Left forelimb (tissue), 1 donor: ENCODE measurements around the gene ENTPD1.
"Not testable (repeated sequence)": the region's sequence is repeated elsewhere in the genome, so short reads cannot be mapped to it uniquely, and the experiment has no call there.

Experiments
- DNase-seq: peaks from one replicate; pipeline ENCODE4 v3.0.0-alpha.2; 2018; ENCODE audit warnings: low spot score

The ENTPD1 gene

DNA sequence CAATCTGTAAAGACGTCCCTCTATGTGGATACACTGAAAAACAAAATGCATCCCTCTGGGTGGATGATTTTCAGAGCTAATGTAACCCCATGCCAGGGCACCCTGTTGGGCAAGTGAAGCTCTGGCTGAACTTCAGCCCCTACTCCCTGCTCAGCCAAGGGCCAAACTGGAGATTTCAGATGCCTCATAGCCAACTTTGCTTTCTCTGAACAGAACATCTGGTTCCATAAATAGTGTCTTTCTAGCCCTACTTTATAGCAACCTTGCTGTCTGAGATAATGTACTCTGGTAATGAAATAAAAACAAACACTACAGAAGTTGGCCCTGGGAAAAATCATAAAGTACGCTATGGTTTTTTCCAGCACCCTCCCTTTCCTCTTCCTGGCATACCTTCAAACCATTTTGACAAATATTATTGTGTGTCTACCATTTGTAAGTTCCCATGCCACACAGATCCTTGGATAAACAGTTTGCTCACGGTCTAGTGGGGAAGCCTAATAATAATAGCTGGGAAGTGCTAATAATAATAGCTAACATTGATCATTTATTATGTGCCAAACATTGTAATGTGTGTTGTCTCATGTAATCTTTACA, 3.4 kb downstream of the ENTPD1 start:
- DNase-seq, result no peak

DNA sequence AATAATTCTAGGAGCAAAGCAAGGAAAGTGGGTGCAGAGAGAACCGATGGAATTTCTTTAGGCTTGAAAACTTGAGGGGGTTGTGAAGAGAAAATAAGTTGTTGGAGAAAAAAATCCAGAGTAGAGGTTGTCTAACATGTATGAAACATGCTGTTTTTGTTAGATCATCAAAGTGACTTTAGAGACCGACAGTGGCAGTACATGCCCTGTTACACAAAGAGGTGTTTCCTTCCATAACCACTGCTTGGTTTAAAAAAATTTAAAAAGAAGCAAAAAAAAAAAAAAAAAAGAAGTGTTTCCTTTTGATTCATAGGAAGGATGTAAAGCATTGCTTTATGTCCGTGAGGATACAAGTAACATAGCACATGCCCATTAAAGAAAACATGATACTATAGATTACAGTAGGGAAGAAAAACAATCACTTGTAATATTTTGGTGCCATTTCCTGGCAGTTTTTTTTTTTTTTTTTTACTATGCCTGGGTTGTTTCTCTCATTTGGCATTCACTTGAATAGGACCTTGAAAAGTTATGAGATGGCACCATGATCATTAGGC, 6.1 kb downstream of the ENTPD1 start:
- no peak for DNase-seq

DNA sequence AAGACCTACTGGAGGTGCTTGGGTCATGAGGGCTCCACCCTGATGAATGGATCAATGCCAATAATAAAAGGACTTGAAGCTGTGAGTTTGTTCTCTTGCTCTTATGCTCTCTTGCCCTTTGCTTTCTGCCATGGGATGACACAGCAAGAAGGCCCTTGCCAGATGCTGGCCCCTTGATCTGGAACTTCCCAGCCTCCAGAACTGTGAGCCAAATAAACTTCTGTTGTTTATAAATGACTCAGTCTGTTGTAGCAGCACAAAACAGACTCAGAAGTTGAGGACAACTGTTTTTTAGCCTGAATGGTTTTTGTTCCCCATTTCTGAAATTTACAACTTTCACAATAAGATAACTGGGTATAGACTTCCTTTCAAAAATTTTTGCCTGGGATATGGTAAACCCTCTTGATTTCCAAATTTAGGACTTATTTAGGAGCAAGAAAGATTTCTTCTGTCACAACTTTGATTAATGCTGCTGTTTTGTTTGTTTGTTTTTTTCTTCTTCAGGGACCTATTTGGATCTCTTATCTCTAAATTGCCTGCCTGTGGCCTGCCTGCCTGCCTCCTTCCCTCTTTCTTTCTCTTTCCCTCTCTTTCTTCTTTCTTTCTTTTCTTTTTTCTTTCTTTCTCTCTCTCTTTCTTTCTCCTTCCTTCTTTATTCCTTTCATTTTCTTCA, 12.1 kb downstream of the ENTPD1 start:
- DNase-seq, result no peak

DNA sequence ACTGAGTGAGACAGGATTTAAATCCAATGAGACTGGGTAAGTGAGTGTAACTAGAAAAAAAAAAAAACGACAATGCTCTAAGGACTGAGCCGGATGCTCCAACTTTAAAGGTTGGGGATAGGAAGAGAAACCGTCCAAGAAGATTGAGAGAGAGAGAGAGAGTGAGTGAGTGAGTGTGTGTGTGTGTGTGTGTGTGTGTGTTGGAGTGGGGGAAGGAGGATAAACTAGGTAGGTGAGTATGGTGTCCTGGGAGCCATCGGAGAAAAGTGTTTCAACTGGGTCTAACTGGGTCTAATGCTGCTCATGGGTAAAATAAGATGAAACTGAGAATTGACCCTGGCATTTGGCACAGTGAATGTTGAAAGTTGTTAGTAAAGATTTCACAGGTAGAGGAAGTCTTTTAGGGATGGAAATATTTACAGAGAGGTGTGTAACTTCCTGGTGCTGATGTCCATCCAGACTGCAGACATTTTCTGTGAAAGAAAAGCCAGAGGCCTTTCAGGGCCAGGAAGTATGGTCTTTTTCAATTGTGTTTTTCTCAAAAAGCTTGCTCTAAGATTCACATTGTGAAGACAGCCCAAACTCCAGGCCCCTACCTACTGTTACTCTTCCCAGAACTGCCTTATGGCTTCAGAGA, 14.2 kb downstream of the ENTPD1 start:
- DNase-seq, result no peak

DNA sequence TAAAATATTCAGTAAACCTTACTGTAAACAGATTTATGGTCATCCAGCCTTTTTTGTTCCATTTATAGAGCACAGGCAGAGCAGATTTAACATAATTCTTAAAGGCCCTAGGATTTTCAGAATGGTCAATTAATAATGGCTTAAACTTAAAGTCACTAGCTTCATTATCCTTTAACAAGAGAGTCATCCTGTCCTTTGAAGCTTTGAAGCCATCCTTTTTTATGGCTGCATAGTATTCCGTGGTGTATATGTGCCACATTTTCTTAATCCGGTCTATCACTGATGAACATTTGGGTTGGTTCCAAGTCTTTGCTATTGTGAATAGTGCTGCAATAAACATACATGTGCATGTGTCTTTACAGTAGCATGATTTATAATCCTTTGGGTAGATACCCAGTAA, 17.5 kb downstream of the ENTPD1 start:
- not testable (repeated sequence) for DNase-seq

GRCh38 chr10:95777638-95778037, 21.7 kb downstream of the ENTPD1 start:
- not testable (repeated sequence) for DNase-seq

DNA sequence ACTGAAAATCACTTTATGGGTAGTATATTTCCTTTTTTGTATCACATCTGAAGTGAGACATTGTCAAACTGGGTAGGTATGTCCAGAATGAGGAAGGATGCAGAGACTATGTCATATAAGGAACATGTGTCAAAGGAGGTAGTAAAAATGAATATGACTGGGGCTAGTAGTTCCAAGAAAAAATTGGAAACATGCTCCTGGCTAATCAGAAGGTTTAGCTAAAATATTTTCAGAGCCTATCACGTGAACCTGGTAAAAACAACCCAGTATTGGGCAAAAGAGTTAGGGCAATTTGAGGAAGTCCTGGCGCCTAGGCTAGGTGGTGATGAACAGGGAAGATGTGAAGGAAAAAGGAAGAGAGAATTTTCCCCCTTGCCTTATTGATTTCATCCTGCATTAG, 26.4 kb downstream of the ENTPD1 start:
- DNase-seq, result no peak

- DNase-seq, result no peak
Measured at GRCh38 chr10:95783741-95784140, 27.8 kb downstream of the ENTPD1 start.

- no peak for DNase-seq
Measured at GRCh38 chr10:95784279-95784913, 28.4 kb downstream of the ENTPD1 start.

- DNase-seq, result no peak
Measured at GRCh38 chr10:95785317-95785716, 29.4 kb downstream of the ENTPD1 start.

DNA sequence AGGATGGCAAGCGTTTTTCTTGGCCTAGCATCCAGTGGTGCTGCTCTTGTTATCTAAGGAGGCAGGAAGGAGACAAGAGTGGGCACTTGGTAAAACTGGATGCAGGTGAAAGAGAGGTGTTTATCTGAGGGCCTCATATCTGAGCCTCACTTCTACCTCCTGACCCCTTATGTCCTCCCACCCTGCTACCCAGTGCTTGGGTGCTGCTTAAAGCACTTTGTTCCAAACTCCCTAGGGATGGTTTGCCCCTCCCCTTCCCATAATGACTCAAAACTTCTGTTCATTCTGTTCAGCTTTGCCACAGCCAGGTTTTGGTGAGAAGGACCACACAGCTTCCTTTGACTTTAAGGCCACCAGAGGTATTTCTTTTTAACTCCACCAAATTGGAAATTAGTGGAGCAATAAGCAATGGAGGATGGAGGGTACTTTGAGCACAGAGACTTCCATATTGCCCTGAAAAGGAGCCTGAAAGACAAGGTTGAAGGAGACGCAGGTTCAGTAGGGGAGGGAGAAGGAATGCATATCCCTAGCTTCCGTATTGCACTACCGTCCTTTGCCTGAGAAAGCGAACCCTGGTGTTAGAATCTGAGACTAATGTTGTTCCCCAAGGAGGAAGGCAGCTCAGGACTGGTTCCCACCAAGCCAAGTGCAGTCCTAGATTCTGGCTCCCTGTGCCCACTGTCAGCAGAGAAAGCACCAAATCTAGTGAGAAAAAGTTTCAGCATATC, 30.1 kb downstream of the ENTPD1 start:
- no peak for DNase-seq

GRCh38 chr10:95787447-95787846, 31.5 kb downstream of the ENTPD1 start:
- DNase-seq, result no peak

DNA sequence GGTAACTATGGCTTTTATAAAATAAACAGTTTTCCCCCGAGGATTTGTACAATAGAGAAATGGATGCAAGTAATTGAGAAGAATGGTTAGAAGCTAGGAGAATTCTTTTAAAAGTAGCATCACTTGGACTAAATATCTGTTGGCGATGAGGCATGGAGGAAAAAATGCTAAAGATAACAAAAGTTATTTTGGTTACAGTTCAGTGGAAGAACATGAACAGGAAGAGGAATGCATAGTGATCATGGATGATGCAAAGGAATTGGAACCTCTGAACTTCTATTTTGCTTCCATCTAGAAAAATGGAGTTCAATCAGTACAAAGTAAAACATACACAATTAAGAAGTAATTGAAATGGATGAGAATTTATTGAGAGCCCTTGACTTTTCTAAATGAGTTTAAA, 32.9 kb downstream of the ENTPD1 start:
- DNase-seq, result no peak

DNA sequence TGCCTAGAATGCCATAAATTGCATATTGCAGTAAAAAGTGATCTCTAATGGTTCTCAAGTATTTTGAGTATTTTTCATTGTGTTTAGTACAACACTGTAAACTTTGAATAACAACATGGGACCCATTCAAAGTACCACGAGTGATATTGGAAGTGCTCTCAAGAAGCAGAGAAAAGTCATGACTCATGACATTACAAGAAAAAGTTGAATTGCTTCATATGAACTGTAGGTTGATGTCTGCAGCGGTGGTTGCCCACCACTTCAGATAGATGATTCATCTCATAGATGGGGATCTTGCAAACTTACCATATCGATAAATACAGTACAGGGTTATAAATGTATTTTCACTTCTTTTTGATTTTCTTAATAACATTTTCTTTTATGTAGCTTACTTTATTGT, 33.9 kb downstream of the ENTPD1 start:
- DNase-seq, result no peak

DNA sequence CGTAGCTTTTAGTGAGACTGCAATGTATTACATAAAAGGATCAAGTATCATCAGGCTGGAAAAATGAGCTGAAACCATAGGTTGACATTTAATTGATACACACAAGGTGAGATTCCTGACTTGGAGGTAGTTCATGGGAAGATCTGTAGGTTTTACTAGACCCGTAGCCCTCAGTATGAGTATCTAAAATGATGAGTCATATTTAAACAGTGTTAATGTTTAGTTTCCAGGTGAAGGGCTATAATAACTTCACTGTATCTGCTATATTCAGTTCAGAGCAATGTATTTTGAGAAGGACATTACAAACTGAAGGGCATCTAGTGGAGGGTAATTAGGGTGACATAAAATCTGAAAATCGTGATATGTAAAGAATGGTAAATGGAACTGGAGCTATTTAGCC, 35.0 kb downstream of the ENTPD1 start:
- no peak for DNase-seq

DNA sequence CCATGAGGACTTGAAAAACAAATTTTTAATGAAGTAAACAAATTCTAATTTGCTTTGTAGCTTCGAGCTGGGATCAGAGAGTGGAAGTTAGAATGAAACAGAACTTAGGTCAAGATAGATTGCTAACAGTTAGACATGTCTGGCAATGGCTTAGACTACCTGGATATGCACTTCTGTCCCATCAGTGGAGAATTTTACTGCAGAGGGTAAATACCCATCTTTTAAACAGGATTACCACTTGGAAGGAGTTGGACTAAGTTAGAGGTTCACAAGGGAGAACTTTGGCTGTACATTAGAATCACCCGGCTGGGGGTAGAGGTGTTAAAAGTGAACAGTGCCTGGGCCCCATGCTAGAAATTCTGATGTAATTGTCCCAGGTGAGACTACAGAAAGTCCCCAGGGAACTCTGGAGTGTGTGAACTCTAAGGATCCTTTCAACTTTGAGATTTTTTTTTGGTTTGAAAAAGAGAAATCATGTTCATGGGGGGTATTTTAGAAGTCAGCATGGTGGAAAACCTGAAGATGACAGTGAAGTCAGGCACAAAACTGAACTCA, 35.5 kb downstream of the ENTPD1 start:
- no peak for DNase-seq

DNA sequence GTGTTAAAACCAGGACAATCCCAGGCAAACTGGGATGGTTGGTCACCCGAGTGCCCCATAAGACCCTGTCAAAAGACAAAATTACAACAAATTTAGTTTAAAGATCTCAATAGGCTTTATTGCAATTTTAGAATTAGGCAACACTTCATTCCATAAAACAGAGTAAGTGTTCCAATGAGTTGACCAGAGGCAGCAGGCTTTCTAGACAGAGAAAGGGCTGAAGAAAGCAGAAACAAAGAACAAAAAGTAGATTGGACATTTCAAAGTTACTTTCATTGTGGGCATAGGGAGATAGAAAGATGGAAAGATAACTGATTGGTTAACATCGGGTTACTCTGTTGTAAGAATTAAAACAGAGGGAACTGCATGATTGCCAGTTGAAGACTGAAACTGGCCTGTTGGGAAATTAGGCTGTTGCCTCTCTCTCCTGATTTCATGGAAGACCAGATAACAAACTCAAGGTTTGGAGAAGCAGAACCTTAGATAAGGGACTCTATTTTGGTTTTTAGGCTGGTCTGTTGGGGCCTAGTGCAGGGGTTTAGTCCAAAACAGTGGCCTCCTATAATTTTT, 36.3 kb downstream of the ENTPD1 start:
- DNase-seq, result no peak

- no peak for DNase-seq
Measured at GRCh38 chr10:95792874-95793285, 36.9 kb downstream of the ENTPD1 start.

DNA sequence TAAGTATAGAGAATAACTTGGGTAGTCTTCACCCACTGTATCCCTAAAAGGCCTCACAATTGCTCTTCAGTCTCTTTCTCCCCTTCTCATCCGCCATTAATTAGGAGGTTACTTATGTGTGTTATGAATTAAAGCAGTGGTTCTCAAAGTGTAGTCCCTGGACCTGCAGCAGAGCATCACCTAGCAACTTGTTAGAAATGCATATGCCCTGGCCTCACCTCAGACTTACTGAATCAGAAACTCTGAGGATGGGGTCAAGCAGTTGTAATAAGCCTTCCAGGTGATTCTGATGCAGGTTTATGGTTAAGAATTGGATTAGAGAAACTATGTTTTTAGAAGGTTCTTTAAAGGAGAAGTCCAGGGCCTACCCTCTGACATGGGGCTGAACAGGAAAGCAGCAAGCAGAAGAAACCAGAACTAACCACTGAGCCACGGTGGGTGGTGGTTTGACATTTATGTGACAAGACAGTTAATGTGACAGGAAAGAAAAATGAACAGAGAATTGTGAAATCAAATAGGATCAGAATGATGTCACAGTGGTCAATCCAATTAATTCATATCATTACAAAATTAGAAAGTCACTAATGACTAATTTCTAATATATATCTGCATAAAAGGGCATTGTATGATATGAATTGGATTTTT, 37.6 kb downstream of the ENTPD1 start:
- no peak for DNase-seq

DNA sequence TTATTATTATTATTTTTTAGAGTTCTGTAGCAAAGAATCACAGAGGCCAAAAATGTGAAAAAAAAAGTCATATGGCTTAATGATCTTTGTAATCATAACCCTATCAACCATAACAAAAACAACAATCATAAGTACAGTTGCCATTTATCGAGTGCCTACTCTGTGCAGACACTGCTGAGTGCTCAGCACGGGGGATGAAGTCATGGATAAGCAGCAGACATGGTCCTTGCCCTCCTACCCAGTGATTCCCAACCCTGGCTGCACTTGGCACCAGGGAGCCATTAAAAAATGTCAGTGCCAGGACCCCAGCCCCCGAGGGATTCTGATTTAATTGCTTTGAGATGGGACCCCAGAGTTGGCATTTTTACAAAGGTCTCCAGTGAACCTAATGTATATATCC, 38.2 kb downstream of the ENTPD1 start:
- no peak for DNase-seq

GRCh38 chr10:95795602-95796001, 39.6 kb downstream of the ENTPD1 start:
- no peak for DNase-seq
